Neural progenitor cell (in vitro differentiated cells): ENCODE measurements around the gene KRT73. TPM values are rescaled to one million over a fixed set of nuclear protein-coding genes. Genes with fewer than 3 reads are reported as not detected.

ENCODE experiments used
- DNase-seq: peaks from one replicate; pipeline ENCODE4 v3.0.0-alpha.2; 2016; ENCODE audit warnings: low spot score
- H2AFZ ChIP-seq: fragments of 200-600 bp; sonication (generic); replicated peaks from 2 replicates; pipeline ENCODE4 v1.6.1; 2016; ENCODE audit warnings: antibody characterized with exemption
- H3F3A ChIP-seq: fragments of 200-600 bp; sonication (generic); 2 replicates; pipeline ENCODE4 v1.6.1; 2016; ENCODE audit warnings: antibody characterized with exemption, low read depth
- H3K27ac ChIP-seq: fragments of 200-600 bp; sonication (generic); 2 replicates; pipeline ENCODE4 v1.5.1; 2016; ENCODE audit warnings: mild to moderate bottlenecking
- H3K27me3 ChIP-seq: fragments of 200-600 bp; sonication (generic); 2 replicates; pipeline ENCODE4 v1.6.1; 2016; ENCODE audit warnings: mild to moderate bottlenecking, moderate library complexity
- H3K36me3 ChIP-seq: fragments of 200-600 bp; sonication (generic); 2 replicates; pipeline ENCODE4 v1.5.1; 2016
- H3K4me1 ChIP-seq: fragments of 200-600 bp; sonication (generic); 2 replicates; pipeline ENCODE4 v1.6.1; 2016; ENCODE audit warnings: mixed run types
- H3K4me2 ChIP-seq: fragments of 200-600 bp; sonication (generic); 2 replicates; pipeline ENCODE4 v1.6.1; 2016
- H3K4me3 ChIP-seq: fragments of 200-600 bp; sonication (generic); 2 replicates; pipeline ENCODE4 v1.5.1; 2016
- H3K79me2 ChIP-seq: fragments of 200-600 bp; sonication (generic); 2 replicates; pipeline ENCODE4 v1.6.1; 2016; ENCODE audit warnings: low read depth
- H3K9ac ChIP-seq: fragments of 200-600 bp; sonication (generic); 2 replicates; pipeline ENCODE4 v1.6.1; 2016
- H3K9me3 ChIP-seq: fragments of 200-600 bp; sonication (generic); 2 replicates; pipeline ENCODE4 v1.5.1; 2016; ENCODE audit warnings: low read depth
- H4K20me1 ChIP-seq: fragments of 200-600 bp; sonication (generic); 2 replicates; pipeline ENCODE4 v1.6.1; 2016; ENCODE audit warnings: low read depth
- H3K27ac Mint-ChIP-seq: 3 replicates; pipeline ENCODE4 v1.8.0; 2021; ENCODE audit warnings: mixed read lengths
- H3K27me3 Mint-ChIP-seq: 2 replicates; pipeline ENCODE4 v1.8.0; 2022; ENCODE audit warnings: low read depth, mild to moderate bottlenecking, inconsistent platforms, moderate library complexity, mixed read lengths; ENCODE audit not compliant: insufficient read depth
- H3K36me3 Mint-ChIP-seq: 3 replicates; pipeline ENCODE4 v1.8.0; 2021; ENCODE audit warnings: mixed read lengths
- H3K4me1 Mint-ChIP-seq: 3 replicates; pipeline ENCODE4 v1.8.0; 2021; ENCODE audit warnings: mixed read lengths
- H3K4me3 Mint-ChIP-seq: 3 replicates; pipeline ENCODE4 v1.8.0; 2021; ENCODE audit warnings: mild to moderate bottlenecking, moderate library complexity, mixed read lengths
- H3K9me3 Mint-ChIP-seq: 3 replicates; pipeline ENCODE4 v1.8.0; 2020; ENCODE audit warnings: mixed read lengths
- EZH2 ChIP-seq: fragments of 200-600 bp; sonication (generic); IDR thresholded peaks from 2 replicates; pipeline ENCODE4 v1.6.1; 2017; ENCODE audit warnings: antibody characterized with exemption, mild to moderate bottlenecking, moderate library complexity
- EZH2phosphoT487 ChIP-seq: fragments of 200-600 bp; sonication (generic); IDR thresholded peaks from 2 replicates; pipeline ENCODE4 v1.6.1; 2017; ENCODE audit warnings: antibody characterized with exemption
- total RNA-seq: library from RNA; depleted of rRNA; stranded (reverse); fragments of >200 nt; gene quantifications from 2 replicates; pipeline ENCODE4 v1.2.3, GENCODE V29; 2015; ENCODE audit warnings: low replicate concordance
- TF ChIP-seq, protein P1 (sequence below): fragments of 200-600 bp; sonication (generic); IDR thresholded peaks from 2 replicates; pipeline ENCODE4 v1.5.1; 2017; ENCODE audit warnings: antibody characterized with exemption, mild to moderate bottlenecking

The KRT73 gene
- total RNA-seq, 1 donor from 2014 or later, result not detected

DNA sequence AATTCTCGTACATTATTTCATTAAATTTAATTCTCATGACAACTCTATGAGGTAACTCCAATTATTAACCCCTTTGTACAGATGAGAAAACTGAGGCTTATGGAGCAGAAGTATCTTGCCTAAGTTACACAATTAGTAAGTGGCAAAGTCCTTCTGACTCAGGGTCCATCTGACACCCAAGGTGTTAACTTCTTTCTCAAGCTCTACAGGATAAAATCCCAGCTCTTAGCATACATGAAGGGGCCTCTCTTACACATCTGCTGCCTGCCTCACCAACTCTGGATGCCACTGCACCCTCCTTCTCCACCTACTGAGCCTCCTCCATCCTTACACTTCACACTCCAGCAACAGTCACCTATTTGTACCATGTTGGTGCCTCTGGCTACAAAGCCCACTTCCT lies 12.8 kb downstream of the KRT73 start:
- Histone ChIP-seq H3K79me2 (no peaks in the 10 kb centered on the region), H3K36me3 (no peaks in the 10 kb centered on the region), H3K4me1 (no peaks in the 10 kb centered on the region), H3K27ac (no peak overlapping the region), H3K4me2 (no peak overlapping the region), H2AFZ (no peak overlapping the region), H3K4me3 (no peak overlapping the region), H4K20me1 (no peaks in the 10 kb centered on the region), H3F3A (no peaks in the 10 kb centered on the region), H3K9me3 (no peaks in the 10 kb centered on the region), H3K27me3 (peaks cover 1% of the 10 kb centered on the region), H3K9ac (no peak overlapping the region)
- no peak for TF ChIP-seq EZH2phosphoT487
- TF ChIP-seq EZH2, result no peak
- Mint-ChIP-seq H3K9me3 (no peaks in the 10 kb centered on the region), H3K4me3 (no peak overlapping the region), H3K4me1 (no peaks in the 10 kb centered on the region), H3K27ac (no peak overlapping the region), H3K36me3 (no peaks in the 10 kb centered on the region), H3K27me3 (peaks cover 5% of the 10 kb centered on the region)
- no peak for DNase-seq

DNA sequence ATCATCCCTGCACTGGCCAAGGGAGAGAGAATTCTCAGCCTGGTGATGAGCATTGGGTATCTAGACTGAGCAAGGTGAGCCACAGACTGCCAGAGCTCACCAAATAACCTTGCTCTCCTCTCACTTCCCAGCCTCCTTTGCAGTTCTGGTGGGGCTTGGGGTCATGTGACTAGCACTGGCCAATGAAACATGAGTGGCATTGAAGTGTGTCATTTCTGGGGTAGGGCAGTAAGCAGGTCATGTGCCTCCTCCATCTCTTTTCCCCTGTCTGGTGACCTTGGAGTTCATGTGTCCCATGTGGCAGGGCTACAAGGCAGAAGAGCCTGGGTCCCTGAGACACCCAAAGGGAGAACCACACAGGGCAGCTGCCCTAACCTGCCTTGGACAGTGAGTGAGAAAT lies 13.5 kb downstream of the KRT73 start:
- Mint-ChIP-seq H3K27me3 (peaks cover 6% of the 10 kb centered on the region), H3K27ac (no peak overlapping the region), H3K4me3 (no peak overlapping the region), H3K4me1 (no peaks in the 10 kb centered on the region), H3K9me3 (no peaks in the 10 kb centered on the region), H3K36me3 (no peaks in the 10 kb centered on the region)
- TF ChIP-seq, protein P1, sequence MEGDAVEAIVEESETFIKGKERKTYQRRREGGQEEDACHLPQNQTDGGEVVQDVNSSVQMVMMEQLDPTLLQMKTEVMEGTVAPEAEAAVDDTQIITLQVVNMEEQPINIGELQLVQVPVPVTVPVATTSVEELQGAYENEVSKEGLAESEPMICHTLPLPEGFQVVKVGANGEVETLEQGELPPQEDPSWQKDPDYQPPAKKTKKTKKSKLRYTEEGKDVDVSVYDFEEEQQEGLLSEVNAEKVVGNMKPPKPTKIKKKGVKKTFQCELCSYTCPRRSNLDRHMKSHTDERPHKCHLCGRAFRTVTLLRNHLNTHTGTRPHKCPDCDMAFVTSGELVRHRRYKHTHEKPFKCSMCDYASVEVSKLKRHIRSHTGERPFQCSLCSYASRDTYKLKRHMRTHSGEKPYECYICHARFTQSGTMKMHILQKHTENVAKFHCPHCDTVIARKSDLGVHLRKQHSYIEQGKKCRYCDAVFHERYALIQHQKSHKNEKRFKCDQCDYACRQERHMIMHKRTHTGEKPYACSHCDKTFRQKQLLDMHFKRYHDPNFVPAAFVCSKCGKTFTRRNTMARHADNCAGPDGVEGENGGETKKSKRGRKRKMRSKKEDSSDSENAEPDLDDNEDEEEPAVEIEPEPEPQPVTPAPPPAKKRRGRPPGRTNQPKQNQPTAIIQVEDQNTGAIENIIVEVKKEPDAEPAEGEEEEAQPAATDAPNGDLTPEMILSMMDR, result no peak
- TF ChIP-seq EZH2 (no peak), EZH2phosphoT487 (no peak)
- Histone ChIP-seq H3K9me3 (no peaks in the 10 kb centered on the region), H3K4me3 (no peak overlapping the region), H3K27me3 (no peaks in the 10 kb centered on the region), H4K20me1 (no peaks in the 10 kb centered on the region), H3K27ac (no peak overlapping the region), H3F3A (no peaks in the 10 kb centered on the region), H3K79me2 (no peaks in the 10 kb centered on the region), H3K36me3 (no peaks in the 10 kb centered on the region), H3K4me1 (no peaks in the 10 kb centered on the region), H3K4me2 (no peak overlapping the region), H3K9ac (no peak overlapping the region), H2AFZ (no peak overlapping the region)
- no peak for DNase-seq

DNA sequence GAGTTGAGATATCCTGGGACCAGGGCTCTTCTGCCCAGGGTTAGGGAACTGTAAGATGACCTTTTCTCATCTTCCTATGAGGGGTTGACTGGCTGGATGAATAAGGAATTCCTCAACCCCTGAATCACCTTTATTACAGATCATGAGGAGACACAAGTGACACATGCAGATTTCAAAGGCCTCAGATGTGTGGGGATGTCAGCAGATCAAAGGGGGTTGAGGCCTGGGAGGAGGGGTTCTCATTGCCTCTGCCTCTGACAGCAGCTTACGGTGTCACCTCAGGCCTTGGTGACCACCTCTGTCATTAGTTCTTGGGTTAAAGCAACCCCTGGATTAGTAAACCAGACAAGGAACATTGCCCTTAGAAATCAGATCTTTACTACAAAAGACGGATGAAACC lies 15.0 kb downstream of the KRT73 start:
- H3K4me1 ChIP-seq, result no peaks in the 10 kb centered on the region
- Mint-ChIP-seq H3K27ac (no peak overlapping the region), H3K27me3 (peaks cover 7% of the 10 kb centered on the region), H3K36me3 (no peaks in the 10 kb centered on the region), H3K4me3 (no peak overlapping the region), H3K9me3 (no peaks in the 10 kb centered on the region), H3K4me1 (no peaks in the 10 kb centered on the region)
- H2AFZ ChIP-seq, result no peak overlapping the region
- peaks cover 12% of the 10 kb centered on the region for H3K27me3 ChIP-seq
- no peaks in the 10 kb centered on the region for H3K9me3 ChIP-seq
- TF ChIP-seq, protein P1, result no peak
- TF ChIP-seq EZH2, result no peak
- no peak for TF ChIP-seq EZH2phosphoT487
- DNase-seq, result no peak
- H3F3A ChIP-seq, result no peaks in the 10 kb centered on the region
- no peaks in the 10 kb centered on the region for H4K20me1 ChIP-seq
- no peaks in the 10 kb centered on the region for H3K79me2 ChIP-seq
- H3K36me3 ChIP-seq, result no peaks in the 10 kb centered on the region
- H3K4me3 ChIP-seq, result no peak overlapping the region
- H3K27ac ChIP-seq, result no peak overlapping the region
- H3K9ac ChIP-seq, result no peak overlapping the region
- no peak overlapping the region for H3K4me2 ChIP-seq

DNA sequence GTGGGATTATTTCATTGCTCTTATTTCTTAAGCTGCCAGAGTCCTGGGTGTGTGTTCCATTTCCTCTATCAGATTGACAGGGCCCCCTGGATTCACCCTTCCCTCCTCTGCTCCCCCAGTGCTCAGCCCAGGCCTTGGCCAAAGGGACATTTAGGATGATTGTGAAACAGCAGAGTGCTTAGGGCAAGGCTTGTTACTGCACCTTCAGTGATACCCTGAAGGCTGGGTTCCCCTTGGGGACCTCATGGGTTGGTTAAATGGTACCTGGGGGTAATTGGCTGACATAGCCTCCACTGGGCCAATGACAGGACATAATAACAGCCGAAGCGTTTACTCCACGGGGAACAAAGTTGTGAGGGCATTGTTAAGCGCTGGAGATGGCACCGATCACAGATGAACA lies 15.8 kb downstream of the KRT73 start:
- H3K4me3 ChIP-seq, result no peak overlapping the region
- no peaks in the 10 kb centered on the region for H3K9me3 ChIP-seq
- no peak overlapping the region for H3K9ac ChIP-seq
- H3K27ac ChIP-seq, result no peak overlapping the region
- no peaks in the 10 kb centered on the region for H3K4me1 ChIP-seq
- no peak overlapping the region for H2AFZ ChIP-seq
- no peaks in the 10 kb centered on the region for H3F3A ChIP-seq
- TF ChIP-seq, protein P1, result no peak
- TF ChIP-seq EZH2phosphoT487, result no peak
- TF ChIP-seq EZH2, result no peak
- Mint-ChIP-seq H3K4me3 (no peak overlapping the region), H3K36me3 (no peaks in the 10 kb centered on the region), H3K27me3 (peaks cover 7% of the 10 kb centered on the region), H3K9me3 (no peaks in the 10 kb centered on the region), H3K4me1 (no peaks in the 10 kb centered on the region), H3K27ac (no peak overlapping the region)
- no peak for DNase-seq
- no peaks in the 10 kb centered on the region for H3K36me3 ChIP-seq
- H4K20me1 ChIP-seq, result no peaks in the 10 kb centered on the region
- no peak overlapping the region for H3K4me2 ChIP-seq
- H3K79me2 ChIP-seq, result no peaks in the 10 kb centered on the region
- H3K27me3 ChIP-seq, result peaks cover 18% of the 10 kb centered on the region
